HG02938 (cell line): Measurements from ENCODE around the gene PLXNC1.

ENCODE experiments used
- ATAC-seq: cut with Tn5 transposase; IDR thresholded peaks from one replicate; pipeline ENCODE4 v1.9.1; 2021; ENCODE audit warnings: mild to moderate bottlenecking, moderate library complexity; ENCODE audit not compliant: unreplicated experiment

The PLXNC1 gene

DNA sequence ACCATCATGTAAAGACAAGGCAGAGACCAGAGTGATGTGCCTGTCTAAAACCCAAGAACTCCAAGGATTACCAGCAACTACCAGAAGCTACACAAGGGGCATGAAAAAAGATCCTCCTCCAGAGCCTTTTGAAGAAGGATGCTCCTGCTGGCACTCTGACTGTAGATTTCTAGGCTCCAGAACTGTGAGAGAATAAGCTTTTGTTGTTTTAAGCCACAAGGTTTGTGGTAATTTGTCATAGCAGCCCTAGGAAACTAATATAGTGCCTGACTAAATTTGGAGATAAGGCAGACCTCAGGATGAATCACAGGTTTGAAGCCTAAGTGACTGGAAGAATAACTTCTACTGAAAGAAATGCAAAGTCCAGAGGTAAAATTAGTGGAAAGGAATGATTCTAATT is 178.3 kb downstream of the PLXNC1 start:
- no peak for ATAC-seq

DNA sequence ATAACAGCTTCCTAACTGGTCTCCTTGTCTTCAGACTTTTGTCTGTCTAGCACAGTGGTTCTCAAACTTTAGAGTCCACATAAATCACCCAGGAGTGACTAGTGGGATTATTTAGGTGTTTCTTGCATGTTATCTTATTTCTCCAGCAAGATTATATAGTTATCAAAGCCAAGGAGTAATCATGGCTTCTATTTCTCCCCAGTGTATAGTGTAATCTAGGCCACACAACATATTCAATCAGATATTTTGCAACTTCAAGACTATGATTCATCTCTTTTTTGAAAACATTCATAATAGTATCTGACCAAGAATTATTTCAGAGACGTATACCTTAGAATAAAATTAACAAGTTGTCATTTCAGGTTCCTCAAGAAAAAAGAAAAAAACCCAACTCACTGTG is 179.4 kb downstream of the PLXNC1 start:
- ATAC-seq: no peak

DNA sequence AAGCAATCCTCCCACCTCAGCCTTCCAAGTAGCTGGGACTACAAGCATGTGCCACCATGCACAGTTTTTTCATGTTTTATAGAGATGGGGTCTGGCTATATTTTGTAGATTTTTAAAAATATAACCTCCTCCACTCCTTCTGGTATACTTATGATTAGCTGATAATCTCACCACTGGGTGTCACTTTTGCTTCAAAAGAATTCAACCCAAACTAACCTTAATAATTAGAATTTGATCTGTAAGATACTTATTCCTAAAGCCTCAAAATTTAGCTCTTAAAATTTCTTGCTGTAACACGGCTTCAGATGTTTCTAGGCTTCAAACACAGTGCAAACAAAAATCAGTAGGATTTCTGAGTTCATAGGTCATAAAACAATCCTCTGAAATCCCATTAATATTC is 181.0 kb downstream of the PLXNC1 start:
- ATAC-seq: no peak

DNA sequence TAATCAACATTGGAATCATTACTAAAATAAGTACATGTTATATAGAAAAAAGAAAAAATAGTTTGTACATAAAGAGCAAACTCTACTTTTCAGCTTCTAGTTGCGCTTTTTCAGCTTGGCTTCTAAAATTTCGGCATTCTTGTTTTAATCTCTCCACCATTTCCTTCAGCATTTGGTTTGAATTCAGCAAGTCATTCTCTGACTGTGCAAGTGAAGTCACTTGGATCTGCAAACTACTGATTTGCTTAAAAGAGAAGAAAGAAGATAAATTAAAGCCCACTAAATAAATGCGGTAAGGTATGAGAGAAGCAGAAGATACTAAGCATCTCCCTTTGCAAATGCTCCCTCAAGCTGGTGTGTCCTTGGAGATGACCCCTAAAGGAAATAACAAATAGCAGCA is 185.0 kb downstream of the PLXNC1 start:
- no peak for ATAC-seq

DNA sequence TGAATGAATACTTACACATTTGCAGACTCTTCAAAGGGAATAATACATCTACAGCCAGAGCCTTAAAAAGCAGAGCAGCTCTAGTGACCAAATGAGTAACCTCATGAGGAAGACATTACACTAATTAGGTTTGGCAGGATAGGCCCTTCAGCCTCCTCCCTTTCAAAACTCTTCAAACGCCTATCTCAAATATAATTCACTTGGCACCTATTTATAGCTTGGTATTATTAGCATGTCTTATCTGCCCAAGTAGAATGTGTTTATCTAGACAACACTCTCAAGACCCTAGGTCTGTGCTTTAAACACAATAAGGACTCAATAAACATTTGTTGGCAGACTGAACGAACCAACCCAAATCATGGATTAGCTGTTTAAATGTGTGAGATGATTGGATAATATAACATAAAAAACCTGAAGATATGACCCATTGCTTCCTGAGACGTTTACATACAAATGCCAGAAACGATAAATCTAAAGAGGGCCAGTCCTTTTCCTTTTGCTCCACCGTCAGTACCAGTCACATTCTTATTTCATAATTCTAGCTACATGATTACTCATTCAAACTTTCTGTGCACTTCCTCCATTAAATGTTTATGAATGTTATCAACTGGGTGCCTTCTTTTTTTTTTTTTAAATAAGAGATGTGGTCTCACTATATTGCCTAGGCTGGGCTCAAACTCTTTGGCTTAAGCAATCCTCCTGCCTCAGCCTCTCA is 188.0 kb downstream of the PLXNC1 start:
- ATAC-seq: no peak

DNA sequence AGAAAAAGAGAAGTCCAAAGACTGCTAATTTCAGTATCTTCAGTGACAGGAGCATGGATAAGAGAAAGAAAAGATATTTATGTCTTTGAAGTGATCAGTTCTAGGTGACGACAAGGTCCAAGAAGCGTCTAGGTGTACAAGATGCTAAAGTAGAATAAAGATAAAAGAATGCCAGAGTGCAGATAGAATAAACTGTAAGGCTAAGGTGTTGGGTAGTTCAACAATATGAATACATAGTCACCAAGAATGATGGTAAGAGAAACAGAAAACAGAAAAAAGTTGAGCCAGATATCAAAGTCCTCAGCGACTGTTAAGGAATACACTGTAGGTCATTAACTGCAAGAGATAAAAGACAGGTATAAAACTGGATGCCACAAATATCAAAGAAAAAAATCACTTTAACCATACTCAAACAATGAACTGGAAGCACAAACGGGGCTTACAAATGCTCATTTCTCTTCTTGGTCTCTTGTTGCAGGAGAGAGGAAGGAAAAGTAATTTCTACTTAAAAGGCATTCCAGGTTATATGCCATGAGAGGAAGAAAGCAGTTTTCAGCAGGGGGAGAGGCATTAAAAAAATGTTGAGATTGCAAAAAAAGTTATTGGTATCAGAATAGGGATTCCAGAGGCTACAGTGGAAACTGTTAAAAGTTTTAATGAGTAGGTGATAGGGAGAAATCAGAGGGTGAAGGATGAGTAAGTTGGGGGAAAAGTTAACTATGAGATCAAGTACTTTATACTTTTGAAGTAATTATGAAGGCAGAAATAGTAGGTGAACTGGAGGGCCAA is 189.8 kb downstream of the PLXNC1 start:
- no peak for ATAC-seq

DNA sequence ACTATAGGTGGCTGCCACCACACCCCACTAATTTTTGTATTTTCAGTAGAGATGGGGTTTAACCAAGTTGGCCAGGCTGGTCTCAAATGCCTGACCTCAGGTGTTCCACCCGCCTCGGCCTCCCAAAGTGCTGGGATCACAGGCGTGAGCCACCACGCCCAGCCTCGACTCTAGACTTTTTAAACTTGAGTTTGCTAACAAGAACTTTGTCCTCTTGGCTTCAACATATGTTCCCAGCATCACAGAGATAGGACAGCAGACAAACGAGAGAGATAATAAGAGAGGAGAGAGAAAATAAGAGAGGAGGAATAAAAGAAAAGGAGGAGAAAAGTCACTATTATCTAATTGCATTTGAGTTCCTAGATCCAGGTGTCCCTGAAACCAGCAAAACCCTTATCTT is 192.2 kb downstream of the PLXNC1 start:
- no peak for ATAC-seq

DNA sequence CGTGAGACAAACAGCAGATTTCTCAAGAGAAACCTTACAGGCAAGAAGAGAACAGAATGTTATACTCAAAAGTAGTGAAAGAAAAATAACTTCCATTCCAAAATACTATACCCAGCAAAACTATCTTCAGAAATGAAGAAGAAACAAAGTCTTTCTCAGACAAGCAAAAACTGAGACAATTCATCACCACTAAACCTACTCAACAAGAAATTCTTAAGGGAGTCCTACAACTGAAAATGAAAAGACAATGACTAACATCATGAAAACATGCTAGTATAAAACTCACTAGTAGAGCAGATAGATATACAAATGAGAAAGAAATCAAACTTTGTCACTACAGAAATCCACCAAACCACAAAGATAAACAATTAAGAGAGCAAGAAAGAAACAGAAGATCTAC is 204.8 kb downstream of the PLXNC1 start:
- ATAC-seq: no peak
